Tibial artery (tissue), 4 donors: ENCODE measurements around the gene ACVR2A.

Experiments used
- DNase-seq, 2 donors: peaks; one replicate each; pipeline ENCODE4 v3.0.0-alpha.2; 2019
- H3K27ac ChIP-seq, 2 donors: fragments of 200-600 bp; sonication (generic) in 1 of 2; 1 replicate in 1 of 2; 2 replicates in 1 of 2; pipeline ENCODE4 v1.5.1; 2018 to 2019; ENCODE audit warnings: mild to moderate bottlenecking in 1 of 2
- H3K27me3 ChIP-seq, 2 donors: fragments of 200-600 bp; sonication (generic) in 1 of 2; one replicate each; pipeline versions ENCODE4 v1.5.1 to v1.6.0; 2016 to 2019
- H3K36me3 ChIP-seq, 3 donors: fragments of 200-600 bp; sonication (generic) in 2 of 3; one replicate each; pipeline ENCODE4 v1.5.1; 2016 to 2019; ENCODE audit warnings: mild to moderate bottlenecking in 2 of 3
- H3K4me1 ChIP-seq, 4 donors: fragments of 200-600 bp; sonication (generic) in 2 of 4; 1 replicate in 3 of 4; 2 replicates in 1 of 4; pipeline ENCODE4 v1.5.1; 2016 to 2019
- H3K4me3 ChIP-seq, 2 donors: fragments of 200-600 bp; sonication (generic) in 1 of 2; 1 replicate in 1 of 2; 2 replicates in 1 of 2; pipeline ENCODE4 v1.5.1; 2018 to 2019; ENCODE audit warnings: mild to moderate bottlenecking in 2 of 2
- H3K9me3 ChIP-seq, 3 donors: fragments of 200-600 bp; sonication (generic) in 1 of 3; one replicate each; pipeline ENCODE4 v1.5.1; 2016 to 2019
- CTCF ChIP-seq, 2 experiments: fragments of 200-600 bp in 1 of 2; fragments of 450-650 bp in 1 of 2; IDR thresholded peaks; one replicate each; pipeline ENCODE4 v1.5.1; 2017 to 2019; ENCODE audit warnings: antibody characterized with exemption in 2 of 2, mild to moderate bottlenecking in 1 of 2, moderate library complexity in 1 of 2
- intact Hi-C: fragments of 100-400 bp; cut with DNase I; formaldehyde crosslinking; loops from one replicate; pipeline ENCODE4 v1.15.0; 2023; ENCODE audit warnings: low total_unique reads

Gene ACVR2A

GRCh38 chr2:147867050-147867449, 22.2 kb downstream of the ACVR2A start:
- no peak for TF ChIP-seq CTCF (IDR thresholded peaks at IDR 0.05)
- Histone ChIP-seq H3K9me3 (no peaks in the 10 kb centered on the region), H3K4me1 (peaks cover 0 to 6% (median 0%) of the 10 kb centered on the region in 4 donors), H3K36me3 (no peaks in the 10 kb centered on the region), H3K4me3 (no peak overlapping the region), H3K27ac (no peak overlapping the region), H3K27me3 (no peaks in the 10 kb centered on the region)
- DNase-seq: no peak
- intact Hi-C loops: no loop called here

- H3K27me3 ChIP-seq: no peaks in the 10 kb centered on the region
- DNase-seq: no peak
- TF ChIP-seq CTCF (IDR thresholded peaks at IDR 0.05): no peak
- H3K4me3 ChIP-seq: no peak overlapping the region
- peaks cover 0 to 9% (median 2%) of the 10 kb centered on the region in 4 donors for H3K4me1 ChIP-seq
- no peak overlapping the region for H3K27ac ChIP-seq
- no peaks in the 10 kb centered on the region for H3K9me3 ChIP-seq
- no peaks in the 10 kb centered on the region for H3K36me3 ChIP-seq
- intact Hi-C loops: no loop called here
Measured at GRCh38 chr2:147869934-147870333, 25.1 kb downstream of the ACVR2A start.

- H3K4me3 ChIP-seq: no peak overlapping the region
- H3K4me1 ChIP-seq: peaks cover 0 to 30% (median 2%) of the 10 kb centered on the region in 4 donors
- intact Hi-C loops: no loop called here
- H3K9me3 ChIP-seq: no peaks in the 10 kb centered on the region
- no peak overlapping the region for H3K27ac ChIP-seq
- DNase-seq: no peak
- H3K27me3 ChIP-seq: no peaks in the 10 kb centered on the region
- H3K36me3 ChIP-seq: no peaks in the 10 kb centered on the region
- TF ChIP-seq CTCF (IDR thresholded peaks at IDR 0.05): no peak
Measured at GRCh38 chr2:147872967-147873366, 28.1 kb downstream of the ACVR2A start.

GRCh38 chr2:147873859-147874483, 29.1 kb downstream of the ACVR2A start:
- intact Hi-C loops: no loop called here

GRCh38 chr2:147879846-147880245, 35.0 kb downstream of the ACVR2A start:
- TF ChIP-seq CTCF (IDR thresholded peaks at IDR 0.05): no peak
- Histone ChIP-seq H3K27ac (no peak overlapping the region), H3K27me3 (no peaks in the 10 kb centered on the region), H3K9me3 (no peaks in the 10 kb centered on the region), H3K4me1 (peaks cover 0 to 40% (median 0%) of the 10 kb centered on the region in 4 donors), H3K36me3 (no peaks in the 10 kb centered on the region), H3K4me3 (no peak overlapping the region)
- no peak for DNase-seq
- intact Hi-C loops: no loop called here

More at GRCh38 chr2:147873859-147874483, 29.1 kb downstream of the ACVR2A start:
- Histone ChIP-seq H3K9me3 (no peaks in the 10 kb centered on the region), H3K27me3 (no peaks in the 10 kb centered on the region), H3K4me3 (no peak overlapping the region), H3K4me1 (peaks cover 0 to 27% (median 2%) of the 10 kb centered on the region in 4 donors), H3K27ac (no peak overlapping the region), H3K36me3 (no peaks in the 10 kb centered on the region)
- TF ChIP-seq CTCF (IDR thresholded peaks at IDR 0.05): no peak
- DNase-seq: no peak
